HG03108 (cell line): ENCODE data around the gene COQ4.

Source experiments
- ATAC-seq: cut with Tn5 transposase; IDR thresholded peaks from one replicate; pipeline ENCODE4 v1.9.1; 2021; ENCODE audit warnings: moderate library complexity; ENCODE audit not compliant: unreplicated experiment

COQ4 gene

DNA sequence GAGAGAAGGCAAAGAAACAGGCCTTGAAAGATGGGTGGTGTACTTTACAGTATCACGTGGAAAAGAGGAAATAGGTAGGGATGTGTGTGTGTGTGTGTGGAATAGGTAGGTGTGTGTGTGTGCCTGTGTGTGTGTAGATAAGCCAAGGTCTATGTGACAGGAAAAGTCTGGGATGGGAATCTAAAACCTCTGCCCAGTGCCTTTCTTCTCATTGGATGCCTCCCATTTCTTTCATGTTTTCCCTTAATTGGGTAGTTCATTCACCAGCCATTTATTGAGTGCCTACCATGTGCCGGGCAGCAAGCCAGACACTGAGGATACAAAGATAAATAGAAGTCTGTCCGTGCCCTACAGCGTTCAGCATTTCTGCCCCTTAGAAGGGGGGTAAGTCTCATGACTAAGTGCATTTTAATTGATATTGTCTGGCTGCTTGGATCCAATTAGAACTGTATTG is 49.6 kb downstream of the COQ4 start:
- ATAC-seq: no peak

DNA sequence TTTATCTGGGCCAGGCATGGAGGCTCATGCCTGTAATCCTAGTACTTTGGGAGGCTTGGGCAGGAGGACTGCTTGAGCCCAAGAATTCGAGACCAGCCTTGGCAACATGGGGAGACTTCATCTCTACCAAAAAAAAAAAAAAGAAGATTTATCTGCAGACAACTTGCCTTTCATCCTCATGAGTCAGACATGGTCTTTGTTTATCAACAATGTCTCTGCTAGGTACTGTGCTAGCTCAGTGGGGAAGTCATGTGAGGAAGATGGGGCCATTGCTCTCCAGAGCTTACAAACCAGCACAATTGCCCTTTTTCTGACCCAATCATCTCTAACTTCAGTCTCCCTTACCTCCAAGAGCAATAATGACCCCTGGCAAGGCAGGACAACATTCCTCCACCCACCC is 50.1 kb downstream of the COQ4 start:
- no peak for ATAC-seq

DNA sequence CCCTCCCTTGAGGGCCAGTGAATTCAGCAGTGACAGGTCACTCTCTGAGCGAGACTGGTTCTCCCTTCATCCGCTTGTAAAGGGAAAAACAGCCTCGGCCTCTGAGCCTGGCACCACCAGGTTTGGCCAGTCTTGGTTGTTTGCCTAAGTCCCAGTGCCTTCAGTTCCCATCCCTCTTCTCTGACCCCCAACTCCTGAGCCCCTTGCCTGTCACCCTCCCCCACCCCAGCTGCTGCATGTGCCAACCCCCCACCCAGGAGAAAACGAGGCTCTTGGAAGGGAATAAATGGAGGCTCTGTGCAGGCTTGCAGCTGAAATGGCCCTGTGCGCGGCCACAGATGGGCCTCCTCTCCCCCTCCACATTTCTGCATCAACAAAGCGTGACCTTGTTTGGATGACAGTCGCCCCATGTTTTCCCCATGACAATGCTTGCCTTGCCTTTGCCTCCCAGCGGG is 51.6 kb downstream of the COQ4 start:
- no peak for ATAC-seq

DNA sequence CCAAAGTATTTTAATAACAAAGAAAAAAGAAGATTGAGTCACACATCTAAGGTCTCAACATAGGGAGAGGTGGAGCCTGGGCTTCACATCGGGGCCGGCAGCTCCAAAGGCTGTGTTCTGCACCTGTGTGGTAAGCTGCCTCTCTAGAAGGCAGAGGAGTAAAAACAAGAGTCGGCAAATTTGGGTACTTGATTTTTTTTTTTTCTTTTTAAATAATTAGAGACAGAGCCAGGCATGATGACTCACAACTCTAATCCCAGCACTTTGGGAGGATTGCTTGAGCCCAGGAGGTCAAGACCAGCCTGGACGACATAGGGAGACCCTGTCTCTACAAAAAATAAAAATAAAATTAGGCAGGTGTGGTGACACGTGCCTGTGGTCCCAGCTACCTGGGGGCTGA is 53.2 kb downstream of the COQ4 start:
- ATAC-seq: no peak

DNA sequence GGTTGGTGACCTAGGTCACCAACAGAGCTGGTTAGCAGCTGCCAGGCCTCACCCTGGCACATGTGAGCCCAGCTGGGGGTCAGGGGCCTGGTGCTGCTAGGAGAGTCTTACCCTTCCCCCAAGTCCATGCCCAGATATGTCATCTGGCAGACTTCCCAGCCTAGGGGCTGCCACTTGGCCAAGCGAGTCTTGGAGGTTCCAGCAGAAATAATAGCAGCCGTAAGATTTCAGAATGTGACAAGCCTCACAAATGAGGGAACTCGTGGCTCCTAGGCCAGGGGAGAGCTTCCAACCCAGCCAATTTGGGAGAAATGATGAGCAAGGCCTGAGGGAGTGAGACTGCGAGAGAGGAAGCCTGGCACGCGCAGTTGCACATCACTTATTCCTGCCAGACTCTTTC is 59.6 kb downstream of the COQ4 start:
- ATAC-seq: no peak

DNA sequence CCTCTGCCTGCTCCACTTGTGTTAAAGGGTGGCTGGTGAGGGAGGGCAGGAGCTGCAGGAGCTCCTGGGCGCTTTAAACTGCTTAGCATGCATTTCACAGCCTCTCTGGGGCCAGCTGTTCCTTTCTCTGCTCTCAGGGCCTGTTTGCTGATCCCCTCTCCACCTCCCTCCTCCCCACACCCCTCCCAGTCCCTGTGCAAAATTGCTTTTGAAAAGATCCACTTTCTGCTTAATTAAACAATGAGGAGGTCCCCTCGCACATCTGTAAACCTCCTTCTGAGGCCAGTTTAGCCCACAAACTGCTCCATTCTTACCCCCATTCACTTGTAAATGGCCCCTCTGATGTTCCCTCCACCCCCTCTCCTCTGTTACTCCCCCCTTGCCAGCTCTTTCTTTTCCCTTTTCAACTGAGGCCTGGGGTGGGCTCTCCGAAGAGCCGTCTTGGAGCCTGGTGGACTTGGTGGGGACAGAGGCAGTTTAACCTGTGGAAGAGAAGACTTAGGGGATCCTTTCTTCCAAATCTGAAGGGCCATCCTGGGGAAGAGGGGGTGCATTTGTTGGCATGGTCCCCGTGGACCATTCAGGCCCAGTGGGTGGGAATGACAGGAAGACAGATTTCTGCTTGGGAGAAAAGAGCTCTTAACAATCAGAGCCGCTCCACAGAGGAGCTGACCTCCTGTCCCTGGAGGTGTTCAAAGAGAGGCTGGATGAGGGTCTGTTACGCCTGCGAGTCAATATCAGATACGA is 60.5 kb downstream of the COQ4 start:
- ATAC-seq: no peak
